Stimulated activated CD4-positive, alpha-beta T cell treated with anti-CD3 and anti-CD28 coated beads, TNF-alpha, amount 100 ng/mL, for 1 hour (primary cell): ENCODE results near the gene PDE11A.

Experiments
- DNase-seq, 3 donors: peaks; one replicate each; pipeline ENCODE4 v3.0.0-alpha.2; 2020; ENCODE audit warnings: low read depth in 3 of 3, low spot score in 1 of 3

The PDE11A gene

DNA sequence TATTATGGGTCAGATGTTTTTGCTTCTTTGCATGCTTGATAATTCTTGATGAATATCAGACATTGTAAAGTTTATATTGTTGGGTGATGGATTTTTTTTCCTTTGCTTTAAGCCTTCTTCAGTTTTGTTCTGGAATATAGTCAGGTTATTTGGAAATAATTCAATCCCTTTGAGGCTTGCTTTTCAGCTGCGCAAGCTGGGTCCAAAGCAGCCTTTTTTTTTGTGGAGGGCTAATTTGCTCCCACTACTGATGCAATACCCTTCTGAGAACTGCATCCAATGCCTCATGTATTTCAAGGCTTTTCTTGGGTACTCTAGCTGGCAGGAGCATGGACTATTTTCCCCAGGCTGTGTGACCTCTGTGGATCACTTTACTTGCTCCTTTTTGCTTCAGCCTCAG, 434.1 kb downstream of the PDE11A start:
- no peak for DNase-seq

DNA sequence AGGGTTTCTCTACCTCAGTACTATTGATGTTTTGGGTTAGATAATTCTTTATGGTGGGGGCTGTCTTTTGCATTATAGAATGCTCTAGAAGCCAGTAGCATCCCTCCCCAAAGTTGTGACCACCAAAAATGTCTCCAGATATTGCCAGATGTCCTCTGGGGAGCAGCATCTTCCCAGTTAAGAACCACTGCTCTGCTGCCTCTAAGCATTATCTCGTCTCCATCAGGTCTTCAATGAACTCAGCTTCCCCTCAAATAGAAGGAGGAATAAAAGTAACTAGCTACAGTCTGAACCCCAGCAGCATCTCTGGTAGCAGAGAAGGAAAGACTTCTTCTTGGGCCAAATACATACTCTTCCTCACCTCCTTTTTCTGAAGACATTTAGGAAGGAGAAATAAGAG, 435.9 kb downstream of the PDE11A start:
- no peak for DNase-seq

- DNase-seq = no peak
Measured at GRCh38 chr2:177635696-177636095, 436.9 kb downstream of the PDE11A start.

GRCh38 chr2:177633910-177634294, 438.7 kb downstream of the PDE11A start:
- DNase-seq = no peak

- DNase-seq = no peak
Measured at GRCh38 chr2:177633111-177633510, 439.5 kb downstream of the PDE11A start.

DNA sequence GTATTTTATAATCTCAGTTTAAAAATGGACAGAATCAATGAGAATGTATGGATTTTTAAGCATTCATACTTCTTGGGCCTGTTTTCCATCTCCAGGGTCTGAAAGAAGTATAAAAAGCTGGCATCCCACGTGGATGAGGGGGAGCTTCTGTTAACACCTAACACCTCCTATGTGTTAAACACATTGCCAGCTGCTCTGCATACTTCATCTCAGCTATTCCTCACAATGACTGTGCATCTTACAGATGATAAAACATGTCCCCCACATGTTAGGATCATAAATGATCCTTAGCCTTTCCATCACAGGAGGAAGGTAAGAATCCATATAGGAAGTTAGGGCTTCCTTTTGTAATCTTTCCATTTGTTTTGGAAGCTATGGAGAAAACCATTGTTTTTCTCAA, 440.9 kb downstream of the PDE11A start:
- no peak for DNase-seq

DNA sequence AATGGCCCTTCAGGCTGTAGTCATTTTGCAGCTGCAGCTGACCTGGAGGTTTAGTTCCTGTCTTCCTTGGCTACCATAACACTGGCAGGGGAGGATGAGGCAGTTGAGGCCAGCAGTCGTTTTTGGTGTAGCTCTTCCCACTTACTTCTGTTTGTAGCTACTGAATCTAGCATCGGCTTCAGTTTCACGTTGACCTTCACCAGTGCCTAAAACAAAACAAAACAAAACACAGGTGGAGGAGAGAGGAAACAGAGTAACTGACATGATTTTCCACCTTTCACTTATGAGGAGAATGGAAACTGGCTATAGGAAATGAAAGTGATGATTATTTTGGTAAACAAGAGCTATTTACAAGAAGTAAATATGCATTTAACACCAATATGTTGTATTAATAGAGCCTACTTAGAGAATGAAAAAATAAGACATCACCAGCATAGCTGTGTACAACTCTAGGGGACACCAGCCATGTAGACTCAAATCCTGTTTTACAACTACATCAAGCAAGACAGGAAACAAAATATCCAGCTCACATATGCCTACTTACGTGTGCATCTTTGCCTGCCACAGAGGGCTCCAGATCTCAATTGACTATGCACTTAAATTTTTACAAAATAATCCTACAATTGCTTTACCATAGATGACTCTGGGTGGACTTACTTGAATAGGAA, 443.1 kb downstream of the PDE11A start:
- DNase-seq = no peak

DNA sequence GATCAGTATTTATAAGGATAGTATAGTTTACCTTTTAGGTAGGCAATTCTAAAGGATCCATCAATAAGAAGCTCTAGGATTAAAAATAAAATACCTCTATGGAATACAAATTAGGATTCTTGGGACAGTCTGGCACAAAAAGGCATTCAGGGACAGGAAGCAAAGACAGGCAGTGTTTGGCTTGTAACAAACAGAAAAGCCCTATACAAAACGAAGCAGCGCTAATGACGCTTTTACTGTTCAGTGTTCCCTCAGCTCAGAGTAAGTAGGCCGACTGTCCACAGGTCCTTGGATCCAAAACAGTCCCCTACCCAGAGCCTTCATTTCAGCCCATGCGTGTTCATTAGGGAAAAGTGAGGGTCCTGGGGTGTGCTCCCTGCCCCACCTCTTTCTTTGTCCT, 443.7 kb downstream of the PDE11A start:
- DNase-seq = no peak

DNA sequence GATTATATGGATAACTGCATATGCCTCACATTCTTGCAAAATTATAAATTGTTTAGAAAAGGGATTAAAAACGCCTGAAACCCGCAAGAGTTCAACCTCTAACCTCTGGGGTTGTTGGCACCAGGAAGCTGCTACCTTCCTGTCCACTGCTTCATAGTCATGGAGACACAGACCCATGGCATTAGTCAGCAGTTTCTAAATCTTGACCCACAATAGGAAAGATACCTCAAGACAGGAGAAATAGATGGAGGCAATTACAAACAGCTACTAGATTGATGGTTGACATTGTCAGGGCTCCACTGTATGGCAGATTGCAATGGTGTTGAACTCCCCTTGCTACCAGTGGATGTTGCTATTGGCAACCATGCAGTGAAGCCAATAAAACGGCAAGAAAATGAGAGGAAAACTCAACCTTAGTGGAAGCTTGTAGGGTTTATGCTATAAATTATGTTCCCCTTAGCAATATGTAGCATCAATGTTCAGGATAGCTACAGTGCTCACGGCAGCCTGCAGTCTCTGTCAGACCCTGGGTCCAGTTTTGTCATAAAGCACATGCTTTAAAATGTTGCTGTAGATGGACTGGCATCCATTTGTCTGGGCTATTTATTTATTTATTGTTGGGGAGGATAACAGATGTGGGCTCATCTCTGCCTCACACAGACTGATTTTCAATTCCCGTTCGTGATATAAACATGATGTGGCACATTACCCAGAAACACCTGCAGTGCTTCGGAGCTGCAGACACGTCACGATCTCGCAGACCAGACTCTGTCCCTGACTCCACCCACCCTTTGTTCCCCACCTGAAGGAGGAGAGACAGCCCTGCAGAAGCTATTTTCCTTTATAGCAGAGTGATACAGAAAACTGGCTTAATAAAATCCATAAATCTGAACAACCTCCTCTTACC, 446.6 kb downstream of the PDE11A start:
- no peak for DNase-seq

- no peak for DNase-seq
Measured at GRCh38 chr2:177622521-177622920, 450.1 kb downstream of the PDE11A start.

GRCh38 chr2:177619986-177620385, 452.6 kb downstream of the PDE11A start:
- DNase-seq = no peak

DNA sequence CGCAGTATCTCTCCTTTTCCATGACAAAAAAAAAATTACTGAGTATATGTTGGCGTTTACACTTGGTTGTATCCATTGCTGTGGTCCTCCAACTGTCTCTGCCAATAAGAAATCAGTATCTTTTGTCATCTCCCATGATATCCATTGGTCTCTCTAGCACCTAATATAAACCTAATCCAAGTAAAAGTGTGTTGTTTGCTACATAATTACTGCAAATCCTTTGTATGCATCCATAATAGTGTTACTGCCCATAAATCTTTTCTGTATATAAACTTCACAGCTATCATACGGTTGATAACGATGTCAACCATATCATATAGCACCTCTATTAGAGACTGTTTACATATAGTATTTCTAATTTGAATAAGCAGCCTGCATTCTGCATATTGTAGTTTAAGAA, 453.1 kb downstream of the PDE11A start:
- no peak for DNase-seq

- peak; percentile 68 to 74 (median 72) for DNase-seq
Measured at GRCh38 chr2:177618255-177619253, 454.0 kb downstream of the PDE11A start.

GRCh38 chr2:177617849-177618248, 454.7 kb downstream of the PDE11A start:
- no peak for DNase-seq

DNA sequence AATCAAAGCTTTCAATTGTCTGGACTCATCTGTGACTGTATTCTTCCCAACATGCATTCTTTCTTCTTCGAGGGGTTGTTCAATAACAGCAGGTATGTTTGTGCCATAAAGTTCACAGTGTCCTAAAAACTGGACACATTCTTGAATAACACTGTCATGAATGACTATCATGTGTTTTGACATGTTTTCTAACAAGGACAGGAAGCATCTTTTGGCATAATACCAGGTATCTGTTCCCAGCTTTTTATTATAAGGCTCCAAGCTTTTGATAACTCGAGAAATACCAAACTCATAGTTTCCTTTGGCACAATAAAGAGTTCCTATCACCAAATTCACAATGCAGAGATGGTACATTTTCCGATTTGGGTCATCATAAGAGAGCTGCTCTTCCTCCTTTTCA, 455.8 kb downstream of the PDE11A start:
- DNase-seq = no peak

- no peak for DNase-seq
Measured at GRCh38 chr2:177616066-177616465, 456.5 kb downstream of the PDE11A start.

GRCh38 chr2:177612659-177613058, 459.9 kb downstream of the PDE11A start:
- no peak for DNase-seq

GRCh38 chr2:177611310-177611886, 461.2 kb downstream of the PDE11A start:
- DNase-seq = no peak

DNA sequence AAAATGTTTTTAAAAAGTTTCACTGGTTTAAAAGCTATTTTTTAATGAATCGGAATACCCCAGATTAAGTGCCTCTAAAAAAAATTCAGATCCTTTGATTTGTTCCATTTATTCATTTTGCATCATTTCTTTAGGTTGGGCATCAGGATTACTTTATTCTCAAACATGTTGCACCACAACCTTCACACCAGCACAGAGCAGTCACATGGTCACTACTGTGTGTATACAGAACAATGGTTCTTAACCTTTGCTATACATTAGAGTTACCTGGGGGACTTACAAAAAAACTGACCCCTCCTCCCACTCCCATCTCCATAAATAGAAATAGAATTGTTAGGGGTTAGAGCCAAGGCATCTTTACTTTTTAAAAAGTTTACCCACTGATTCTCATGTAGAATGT, 461.8 kb downstream of the PDE11A start:
- DNase-seq = no peak

DNA sequence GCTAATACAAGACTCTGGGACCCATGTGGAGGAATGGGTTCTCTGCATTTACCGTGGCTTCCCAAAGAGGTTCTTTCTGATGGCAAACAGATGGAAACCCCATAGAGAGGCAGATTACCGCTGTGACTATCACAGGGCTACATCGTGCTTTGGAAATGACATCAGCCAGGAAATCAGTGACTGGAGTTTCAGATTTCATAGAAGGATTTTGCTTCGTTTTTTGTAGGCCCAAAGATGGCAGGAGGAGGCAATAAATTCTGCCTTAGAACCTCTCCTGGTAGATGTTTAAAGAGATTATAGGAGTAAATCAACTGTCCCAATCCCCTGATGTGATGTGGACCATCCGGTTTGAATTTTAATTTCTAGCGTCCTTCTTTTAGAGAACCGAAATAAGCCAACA, 465.9 kb downstream of the PDE11A start:
- DNase-seq = no peak
